Measurements from ENCODE around the gene ZNF605.
A peak's percentile ranks its signal among the peaks of the same experiment; 100 is the strongest.

ZNF605 gene

GRCh38 chr12:132954471-132955048 is 1.5 kb downstream of the ZNF605 start:
- Histone ChIP-seq H3K4me3 (ENCODE audit: low read length) (peak overlapping the region; percentile 75), H2AFZ (ENCODE audit: low read depth, low read length) (no peak overlapping the region), H3K27me3 (ENCODE audit: insufficient read depth, low read length) (no peaks in the 10 kb centered on the region), H3K4me1 (ENCODE audit: insufficient read depth, low read length) (peaks cover 8% of the 10 kb centered on the region), H3K36me3 (ENCODE audit: insufficient read depth, low read length) (peaks cover 1% of the 10 kb centered on the region), H3K9me3 (ENCODE audit: low read length) (peaks cover 40% of the 10 kb centered on the region)

GRCh38 chr12:132953771-132954170 is 2.3 kb downstream of the ZNF605 start:
- peaks cover 48% of the 10 kb centered on the region for H3K9me3 ChIP-seq (ENCODE audit: low read length)
- no peaks in the 10 kb centered on the region for H3K27me3 ChIP-seq (ENCODE audit: insufficient read depth, low read length)
- peaks cover 8% of the 10 kb centered on the region for H3K4me1 ChIP-seq (ENCODE audit: insufficient read depth, low read length)
- no peak overlapping the region for H2AFZ ChIP-seq (ENCODE audit: low read depth, low read length)
- H3K36me3 ChIP-seq (ENCODE audit: insufficient read depth, low read length), result peaks cover 6% of the 10 kb centered on the region
- H3K4me3 ChIP-seq (ENCODE audit: low read length), result no peak overlapping the region

GRCh38 chr12:132953163-132953425 is 3.0 kb downstream of the ZNF605 start:
- H3K9me3 ChIP-seq (ENCODE audit: low read length), result peaks cover 52% of the 10 kb centered on the region
- peaks cover 8% of the 10 kb centered on the region for H3K4me1 ChIP-seq (ENCODE audit: insufficient read depth, low read length)
- H3K36me3 ChIP-seq (ENCODE audit: insufficient read depth, low read length), result peaks cover 13% of the 10 kb centered on the region
- H3K4me3 ChIP-seq (ENCODE audit: low read length), result no peak overlapping the region
- H2AFZ ChIP-seq (ENCODE audit: low read depth, low read length), result no peak overlapping the region
- H3K27me3 ChIP-seq (ENCODE audit: insufficient read depth, low read length), result no peaks in the 10 kb centered on the region

- Histone ChIP-seq H3K36me3 (ENCODE audit: insufficient read depth, low read length) (peaks cover 16% of the 10 kb centered on the region), H3K27me3 (ENCODE audit: insufficient read depth, low read length) (no peaks in the 10 kb centered on the region), H3K4me1 (ENCODE audit: insufficient read depth, low read length) (peaks cover 8% of the 10 kb centered on the region), H3K9me3 (ENCODE audit: low read length) (peaks cover 56% of the 10 kb centered on the region), H3K4me3 (ENCODE audit: low read length) (no peak overlapping the region), H2AFZ (ENCODE audit: low read depth, low read length) (no peak overlapping the region)
Observed at GRCh38 chr12:132952371-132953162, 3.5 kb downstream of the ZNF605 start.

- H3K4me1 ChIP-seq (ENCODE audit: insufficient read depth, low read length), result peaks cover 8% of the 10 kb centered on the region
- H3K36me3 ChIP-seq (ENCODE audit: insufficient read depth, low read length), result peaks cover 16% of the 10 kb centered on the region
- H3K9me3 ChIP-seq (ENCODE audit: low read length), result peaks cover 54% of the 10 kb centered on the region
- H2AFZ ChIP-seq (ENCODE audit: low read depth, low read length), result no peak overlapping the region
- no peak overlapping the region for H3K4me3 ChIP-seq (ENCODE audit: low read length)
- H3K27me3 ChIP-seq (ENCODE audit: insufficient read depth, low read length), result no peaks in the 10 kb centered on the region
Observed at GRCh38 chr12:132951649-132952048, 4.5 kb downstream of the ZNF605 start.

- Histone ChIP-seq H3K4me3 (ENCODE audit: low read length) (no peak overlapping the region), H3K36me3 (ENCODE audit: insufficient read depth, low read length) (peaks cover 21% of the 10 kb centered on the region), H3K27me3 (ENCODE audit: insufficient read depth, low read length) (no peaks in the 10 kb centered on the region), H2AFZ (ENCODE audit: low read depth, low read length) (no peak overlapping the region), H3K4me1 (ENCODE audit: insufficient read depth, low read length) (peaks cover 8% of the 10 kb centered on the region), H3K9me3 (ENCODE audit: low read length) (peaks cover 60% of the 10 kb centered on the region)
Observed at GRCh38 chr12:132950844-132951535, 5.1 kb downstream of the ZNF605 start.

GRCh38 chr12:132949936-132950837 is 5.9 kb downstream of the ZNF605 start:
- no peak overlapping the region for H3K4me3 ChIP-seq (ENCODE audit: low read length)
- no peak overlapping the region for H2AFZ ChIP-seq (ENCODE audit: low read depth, low read length)
- H3K27me3 ChIP-seq (ENCODE audit: insufficient read depth, low read length), result no peaks in the 10 kb centered on the region
- peaks cover 65% of the 10 kb centered on the region for H3K9me3 ChIP-seq (ENCODE audit: low read length)
- peaks cover 5% of the 10 kb centered on the region for H3K4me1 ChIP-seq (ENCODE audit: insufficient read depth, low read length)
- peaks cover 26% of the 10 kb centered on the region for H3K36me3 ChIP-seq (ENCODE audit: insufficient read depth, low read length)

GRCh38 chr12:132948146-132949066 is 7.7 kb downstream of the ZNF605 start:
- Histone ChIP-seq H3K36me3 (ENCODE audit: insufficient read depth, low read length) (peaks cover 41% of the 10 kb centered on the region), H3K27me3 (ENCODE audit: insufficient read depth, low read length) (no peaks in the 10 kb centered on the region), H3K9me3 (ENCODE audit: low read length) (peaks cover 71% of the 10 kb centered on the region), H2AFZ (ENCODE audit: low read depth, low read length) (no peak overlapping the region), H3K4me3 (ENCODE audit: low read length) (no peak overlapping the region), H3K4me1 (ENCODE audit: insufficient read depth, low read length) (no peaks in the 10 kb centered on the region)

- H3K4me1 ChIP-seq (ENCODE audit: insufficient read depth, low read length), result no peaks in the 10 kb centered on the region
- peaks cover 79% of the 10 kb centered on the region for H3K9me3 ChIP-seq (ENCODE audit: low read length)
- no peak overlapping the region for H2AFZ ChIP-seq (ENCODE audit: low read depth, low read length)
- peaks cover 62% of the 10 kb centered on the region for H3K36me3 ChIP-seq (ENCODE audit: insufficient read depth, low read length)
- H3K27me3 ChIP-seq (ENCODE audit: insufficient read depth, low read length), result no peaks in the 10 kb centered on the region
- no peak overlapping the region for H3K4me3 ChIP-seq (ENCODE audit: low read length)
Observed at GRCh38 chr12:132946246-132946820, 9.8 kb downstream of the ZNF605 start.

- Histone ChIP-seq H3K4me1 (ENCODE audit: insufficient read depth, low read length) (no peaks in the 10 kb centered on the region), H3K9me3 (ENCODE audit: low read length) (peaks cover 78% of the 10 kb centered on the region), H3K4me3 (ENCODE audit: low read length) (no peak overlapping the region), H3K36me3 (ENCODE audit: insufficient read depth, low read length) (peaks cover 67% of the 10 kb centered on the region), H3K27me3 (ENCODE audit: insufficient read depth, low read length) (no peaks in the 10 kb centered on the region), H2AFZ (ENCODE audit: low read depth, low read length) (no peak overlapping the region)
Observed at GRCh38 chr12:132945806-132946205, 10.3 kb downstream of the ZNF605 start.

- Histone ChIP-seq H2AFZ (ENCODE audit: low read depth, low read length) (no peak overlapping the region), H3K4me1 (ENCODE audit: insufficient read depth, low read length) (no peaks in the 10 kb centered on the region), H3K9me3 (ENCODE audit: low read length) (peaks cover 59% of the 10 kb centered on the region), H3K4me3 (ENCODE audit: low read length) (no peak overlapping the region), H3K27me3 (ENCODE audit: insufficient read depth, low read length) (no peaks in the 10 kb centered on the region), H3K36me3 (ENCODE audit: insufficient read depth, low read length) (peaks cover 61% of the 10 kb centered on the region)
Observed at GRCh38 chr12:132942611-132943010, 13.5 kb downstream of the ZNF605 start.
